T-helper 2 cell treated with Interferon-gamma antibody and Interleukin-4, amounts not matched to agents 5 μg/mL and 100 μg/mL, for 36 hours (primary cell): Measurements from ENCODE around the gene SHISAL1.
A peak's percentile ranks its signal among the peaks of the same experiment; 100 is the strongest.

Source experiments
- DNase-seq: peaks from one replicate; pipeline ENCODE4 v3.0.0; 2021; ENCODE audit warnings: low spot score
- H3K27ac Mint-ChIP-seq: one replicate; pipeline ENCODE4 v1.8.0; 2021; ENCODE audit warnings: mild to moderate bottlenecking, mixed read lengths
- H3K27me3 Mint-ChIP-seq: one replicate; pipeline ENCODE4 v1.8.0; 2021; ENCODE audit warnings: low read depth, mixed read lengths
- H3K36me3 Mint-ChIP-seq: one replicate; pipeline ENCODE4 v1.8.0; 2021; ENCODE audit warnings: low read depth, mixed read lengths
- H3K4me1 Mint-ChIP-seq: one replicate; pipeline ENCODE4 v1.8.0; 2021; ENCODE audit warnings: low read depth, mixed read lengths
- H3K4me3 Mint-ChIP-seq: one replicate; pipeline ENCODE4 v1.8.0; 2022; ENCODE audit warnings: mild to moderate bottlenecking, moderate library complexity, mixed read lengths
- H3K9me3 Mint-ChIP-seq: one replicate; pipeline ENCODE4 v1.8.0; 2021; ENCODE audit warnings: mixed read lengths

Gene SHISAL1

GRCh38 chr22:44312766-44313165 is at the start of gene SHISAL1:
Gene SHISAL1, minus strand, starts transcription at chr22:44312951. Its CDS starts 12,006 bp downstream, at chr22:44300945.
- Mint-ChIP-seq H3K9me3 (no peaks in the 10 kb centered on the region), H3K4me1 (peaks cover 9% of the 10 kb centered on the region), H3K4me3 (no peak within 1 kb of the TSS), H3K27ac (no peak within 1 kb of the TSS), H3K27me3 (no peaks in the 10 kb centered on the region), H3K36me3 (no peaks in the 10 kb centered on the region)
- no peak for DNase-seq

DNA sequence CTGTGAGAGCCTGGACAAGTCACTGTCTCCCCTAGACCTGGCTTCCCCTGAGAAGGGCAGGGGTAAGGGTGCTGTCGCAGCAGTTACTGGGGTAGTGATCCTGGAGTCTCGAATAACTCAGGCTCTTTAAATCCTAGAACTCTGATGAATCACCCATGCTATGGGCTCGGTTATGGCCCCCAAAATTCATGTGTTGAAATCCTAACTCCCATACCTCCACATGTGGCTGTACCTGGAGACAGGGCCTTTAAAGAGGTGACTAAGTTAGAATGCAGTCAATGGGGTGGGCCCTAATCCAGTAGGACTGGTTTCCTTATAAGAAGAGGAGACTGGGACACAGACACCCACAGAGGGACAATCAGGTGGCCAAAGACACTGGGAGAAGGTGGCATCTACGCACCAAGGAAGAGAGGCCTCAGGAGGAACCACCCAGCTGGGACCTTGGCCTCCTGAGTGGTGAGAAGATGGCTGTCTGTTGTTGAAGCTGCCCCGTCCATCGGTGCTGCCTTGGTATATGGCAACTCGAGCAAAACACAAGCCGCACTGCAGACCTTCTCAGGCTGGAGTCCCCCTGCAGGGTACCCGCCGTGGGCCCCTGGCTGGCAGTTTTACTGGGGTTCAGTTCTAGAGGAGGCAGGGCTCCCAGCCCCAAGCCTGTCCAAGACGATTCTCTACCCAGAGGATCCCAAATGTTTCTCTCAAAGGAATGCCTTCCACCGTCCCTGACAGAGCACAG is 48.8 kb upstream of the SHISAL1 start:
- H3K4me3 Mint-ChIP-seq, result no peak overlapping the region
- H3K4me1 Mint-ChIP-seq, result no peaks in the 10 kb centered on the region
- no peaks in the 10 kb centered on the region for H3K27me3 Mint-ChIP-seq
- no peak for DNase-seq
- H3K9me3 Mint-ChIP-seq, result no peaks in the 10 kb centered on the region
- H3K27ac Mint-ChIP-seq, result no peak overlapping the region
- no peaks in the 10 kb centered on the region for H3K36me3 Mint-ChIP-seq

GRCh38 chr22:44360668-44361381 is 48.1 kb upstream of the SHISAL1 start:
- H3K4me3 Mint-ChIP-seq, result no peak overlapping the region
- no peaks in the 10 kb centered on the region for H3K9me3 Mint-ChIP-seq
- DNase-seq, result no peak
- no peak overlapping the region for H3K27ac Mint-ChIP-seq
- H3K36me3 Mint-ChIP-seq, result no peaks in the 10 kb centered on the region
- no peaks in the 10 kb centered on the region for H3K27me3 Mint-ChIP-seq
- H3K4me1 Mint-ChIP-seq, result no peaks in the 10 kb centered on the region

- Mint-ChIP-seq H3K9me3 (no peaks in the 10 kb centered on the region), H3K4me1 (no peaks in the 10 kb centered on the region), H3K27ac (no peak overlapping the region), H3K36me3 (no peaks in the 10 kb centered on the region), H3K4me3 (no peak overlapping the region), H3K27me3 (no peaks in the 10 kb centered on the region)
- no peak for DNase-seq
Observed at GRCh38 chr22:44360306-44360667, 47.5 kb upstream of the SHISAL1 start.

GRCh38 chr22:44359496-44360110 is 46.9 kb upstream of the SHISAL1 start:
- H3K4me3 Mint-ChIP-seq, result no peak overlapping the region
- no peaks in the 10 kb centered on the region for H3K36me3 Mint-ChIP-seq
- H3K27ac Mint-ChIP-seq, result no peak overlapping the region
- DNase-seq, result no peak
- no peaks in the 10 kb centered on the region for H3K9me3 Mint-ChIP-seq
- no peaks in the 10 kb centered on the region for H3K4me1 Mint-ChIP-seq
- H3K27me3 Mint-ChIP-seq, result no peaks in the 10 kb centered on the region

DNA sequence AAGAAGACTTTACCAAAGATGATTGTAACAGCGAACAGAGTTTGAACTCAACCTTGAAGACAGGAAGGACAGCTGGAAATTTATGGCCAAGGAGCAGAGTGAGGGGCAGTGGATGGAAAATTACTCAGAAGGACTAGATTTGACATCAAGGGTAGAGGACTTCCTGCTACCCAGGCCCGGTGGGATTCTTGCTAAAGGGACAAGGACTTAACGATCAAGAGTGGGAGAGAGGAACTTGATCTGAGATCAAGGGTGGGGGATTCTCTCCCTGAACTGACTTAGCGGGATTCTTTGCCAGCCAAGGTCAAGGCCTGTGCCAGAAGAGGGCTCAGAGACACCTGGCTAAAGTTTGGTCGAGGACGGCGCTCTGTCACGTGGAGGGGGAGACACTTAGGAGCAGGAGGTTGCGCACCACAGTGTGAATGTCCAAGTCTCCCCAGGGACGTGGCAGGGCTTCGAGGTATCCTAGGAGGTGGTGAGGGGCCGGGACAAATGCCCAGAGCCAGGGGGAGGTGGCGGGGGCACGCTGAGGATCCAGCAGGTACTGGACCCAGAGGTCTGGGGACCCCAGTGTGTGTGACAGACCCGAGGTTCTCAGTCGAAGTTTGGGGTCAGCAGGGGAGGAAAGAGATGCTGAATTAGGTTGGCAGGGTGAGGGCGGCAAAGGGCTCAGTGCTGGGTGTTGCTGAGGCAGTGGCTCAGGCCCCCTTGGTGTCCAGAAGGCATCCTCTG is 46.1 kb upstream of the SHISAL1 start:
- H3K27me3 Mint-ChIP-seq, result no peaks in the 10 kb centered on the region
- H3K4me3 Mint-ChIP-seq, result no peak overlapping the region
- H3K4me1 Mint-ChIP-seq, result no peaks in the 10 kb centered on the region
- no peak for DNase-seq
- H3K27ac Mint-ChIP-seq, result no peak overlapping the region
- no peaks in the 10 kb centered on the region for H3K36me3 Mint-ChIP-seq
- no peaks in the 10 kb centered on the region for H3K9me3 Mint-ChIP-seq

DNA sequence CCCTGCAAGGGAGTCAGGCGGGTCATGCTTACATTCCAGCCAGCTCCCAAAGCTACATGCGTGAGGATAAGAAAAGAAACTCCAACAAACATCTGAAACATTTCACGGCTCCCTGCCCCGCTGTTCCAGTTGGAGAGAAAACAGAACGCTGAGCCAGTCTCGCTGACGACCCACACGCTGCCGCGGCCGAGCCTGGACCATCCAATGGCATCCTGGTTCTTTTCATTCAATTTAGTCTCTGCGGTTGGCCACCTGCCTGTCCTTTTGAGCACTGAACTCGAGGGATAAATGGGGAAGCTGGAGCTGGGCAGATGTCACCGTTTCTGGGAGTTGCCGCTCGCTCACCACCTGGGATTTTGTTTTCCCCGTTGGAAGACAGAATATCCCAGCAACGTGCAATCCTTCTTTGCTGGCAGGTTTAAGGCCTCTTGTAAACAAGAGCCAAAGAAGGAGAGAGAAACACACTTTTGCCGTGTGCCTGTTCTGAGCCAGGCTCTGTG is 45.3 kb upstream of the SHISAL1 start:
- Mint-ChIP-seq H3K27ac (no peak overlapping the region), H3K36me3 (no peaks in the 10 kb centered on the region), H3K4me1 (no peaks in the 10 kb centered on the region), H3K27me3 (no peaks in the 10 kb centered on the region), H3K9me3 (no peaks in the 10 kb centered on the region), H3K4me3 (no peak overlapping the region)
- DNase-seq, result no peak

DNA sequence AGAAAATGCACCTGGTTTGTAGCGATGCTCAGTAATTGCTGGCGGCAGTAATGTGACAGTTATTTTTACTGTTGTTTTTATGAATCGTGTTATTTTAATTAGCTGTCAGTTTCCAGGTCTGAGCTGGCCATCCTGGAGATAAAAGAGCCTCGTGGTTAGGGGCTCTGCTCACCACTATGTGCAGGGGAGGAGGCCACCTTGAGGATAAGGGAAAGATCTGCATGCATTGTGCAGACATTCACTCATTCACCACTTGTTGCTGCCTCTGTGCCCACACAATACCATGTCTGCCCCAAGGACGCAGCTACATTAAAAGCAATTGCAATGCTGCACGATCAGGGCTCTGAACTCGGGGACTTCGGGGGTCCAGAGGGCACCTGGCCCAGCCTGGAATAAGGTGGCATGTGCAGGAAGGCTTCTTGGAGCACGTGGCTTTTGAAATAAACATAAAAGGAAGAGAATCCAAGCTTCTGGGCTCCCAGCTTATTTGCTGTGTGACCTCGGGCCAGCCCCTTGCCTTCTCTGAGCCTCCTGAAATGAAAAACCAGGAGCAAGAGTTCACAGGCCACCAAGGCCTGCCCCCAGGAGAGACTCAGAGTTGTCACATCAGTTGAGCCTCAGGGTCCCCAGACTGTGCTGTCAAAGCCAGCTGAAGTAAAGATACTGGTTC is 44.7 kb upstream of the SHISAL1 start:
- Mint-ChIP-seq H3K4me1 (no peaks in the 10 kb centered on the region), H3K4me3 (no peak overlapping the region), H3K9me3 (no peaks in the 10 kb centered on the region), H3K36me3 (no peaks in the 10 kb centered on the region), H3K27me3 (no peaks in the 10 kb centered on the region), H3K27ac (no peak overlapping the region)
- no peak for DNase-seq

- Mint-ChIP-seq H3K4me1 (peaks cover 5% of the 10 kb centered on the region), H3K4me3 (no peak overlapping the region), H3K27me3 (no peaks in the 10 kb centered on the region), H3K36me3 (no peaks in the 10 kb centered on the region), H3K9me3 (no peaks in the 10 kb centered on the region), H3K27ac (no peak overlapping the region)
- DNase-seq, result no peak
Observed at GRCh38 chr22:44355716-44356070, 42.9 kb upstream of the SHISAL1 start.

- Mint-ChIP-seq H3K27me3 (no peaks in the 10 kb centered on the region), H3K9me3 (no peaks in the 10 kb centered on the region), H3K4me1 (peaks cover 5% of the 10 kb centered on the region), H3K4me3 (no peak overlapping the region), H3K27ac (no peak overlapping the region), H3K36me3 (no peaks in the 10 kb centered on the region)
- no peak for DNase-seq
Observed at GRCh38 chr22:44354288-44354687, 41.5 kb upstream of the SHISAL1 start.

- no peak overlapping the region for H3K27ac Mint-ChIP-seq
- peaks cover 1% of the 10 kb centered on the region for H3K27me3 Mint-ChIP-seq
- H3K4me3 Mint-ChIP-seq, result no peak overlapping the region
- no peaks in the 10 kb centered on the region for H3K9me3 Mint-ChIP-seq
- no peak for DNase-seq
- H3K4me1 Mint-ChIP-seq, result peaks cover 5% of the 10 kb centered on the region
- no peaks in the 10 kb centered on the region for H3K36me3 Mint-ChIP-seq
Observed at GRCh38 chr22:44353041-44353440, 40.3 kb upstream of the SHISAL1 start.

DNA sequence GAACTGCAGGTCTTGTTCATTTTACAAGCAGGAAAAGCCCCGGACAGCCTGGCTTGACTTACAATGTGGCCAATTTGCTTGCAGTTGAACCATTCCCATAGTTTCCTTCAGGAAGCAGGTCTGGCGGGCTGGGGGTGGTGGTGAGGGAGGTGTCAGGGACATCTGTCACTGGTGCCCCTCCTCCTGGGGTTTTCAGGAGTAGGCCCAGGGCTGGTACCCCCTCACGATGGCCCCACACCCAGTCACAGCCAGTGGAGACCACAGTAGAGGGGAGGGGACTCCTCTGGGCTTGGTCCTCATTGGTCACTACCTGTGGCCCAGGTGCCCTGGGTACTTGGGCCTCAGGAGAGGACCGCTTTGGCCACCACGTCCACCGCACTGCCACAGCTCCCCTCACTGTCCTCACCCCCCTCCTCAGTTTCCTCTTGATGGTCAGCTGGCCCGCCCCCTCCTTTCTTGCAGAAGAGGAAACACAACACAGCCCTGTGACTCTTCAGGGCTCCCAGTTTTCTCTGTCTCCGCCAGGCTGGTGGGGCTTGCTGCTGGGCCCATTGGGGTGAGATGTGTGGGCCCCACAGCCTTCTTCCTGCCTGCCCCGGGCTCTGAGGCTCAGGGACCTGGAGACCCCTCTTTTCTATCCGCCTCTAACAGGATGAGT is 39.8 kb upstream of the SHISAL1 start:
- Mint-ChIP-seq H3K27ac (no peak overlapping the region), H3K9me3 (no peaks in the 10 kb centered on the region), H3K4me3 (no peak overlapping the region), H3K27me3 (peaks cover 3% of the 10 kb centered on the region), H3K4me1 (peaks cover 5% of the 10 kb centered on the region), H3K36me3 (no peaks in the 10 kb centered on the region)
- no peak for DNase-seq

DNA sequence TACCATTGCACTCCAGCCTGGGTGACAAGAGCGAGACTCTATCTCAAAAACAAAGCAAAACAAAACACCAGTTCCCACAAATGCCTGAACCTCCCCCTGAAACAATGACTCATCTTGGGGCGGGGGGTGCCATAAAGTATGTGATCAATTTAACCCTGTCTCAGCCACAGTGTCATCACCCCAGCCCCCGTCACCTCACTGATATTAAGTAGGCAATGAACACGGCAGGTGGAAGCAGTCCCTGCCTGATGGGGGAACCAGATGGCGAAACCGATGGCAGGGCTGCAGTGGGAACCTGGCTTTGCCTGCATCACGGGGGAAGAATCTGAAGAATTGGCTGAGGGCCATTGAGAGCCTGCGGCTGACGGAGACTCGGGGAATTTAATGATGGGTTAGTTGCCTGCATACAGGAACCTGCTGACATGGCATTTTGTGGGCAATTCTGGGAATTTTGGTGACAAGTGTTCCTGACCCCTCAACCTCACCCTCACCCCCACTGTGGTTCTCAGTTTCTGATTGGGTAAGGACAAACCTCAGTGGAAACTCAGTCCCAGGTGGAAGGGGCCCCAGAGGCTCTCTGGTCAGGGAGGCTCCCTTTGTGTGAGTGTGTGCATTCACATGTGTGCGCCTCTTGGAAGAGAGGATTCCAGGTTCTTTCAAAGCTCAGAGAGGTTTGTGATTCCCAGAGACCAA is 39.1 kb upstream of the SHISAL1 start:
- no peaks in the 10 kb centered on the region for H3K36me3 Mint-ChIP-seq
- peaks cover 3% of the 10 kb centered on the region for H3K27me3 Mint-ChIP-seq
- peak; percentile 42 for DNase-seq
- no peaks in the 10 kb centered on the region for H3K9me3 Mint-ChIP-seq
- H3K4me1 Mint-ChIP-seq, result peaks cover 5% of the 10 kb centered on the region
- no peak overlapping the region for H3K4me3 Mint-ChIP-seq
- H3K27ac Mint-ChIP-seq, result no peak overlapping the region
